Measurements from ENCODE around the gene COQ8A. TPM values are rescaled to one million over a fixed set of nuclear protein-coding genes. Genes with fewer than 3 reads are reported as not detected.

The COQ8A gene
- polyA plus RNA-seq, 1 of the 3 experiments (the other 2 are of a cell fraction) = 11.8 TPM

- no peaks in the 10 kb centered on the region for H4K20me1 ChIP-seq (ENCODE audit: insufficient read depth)
- H3K79me2 ChIP-seq (ENCODE audit: insufficient read depth) = no peaks in the 10 kb centered on the region
- H3F3A ChIP-seq (replicated peaks; ENCODE audit: insufficient read depth) = no peaks in the 10 kb centered on the region
- 95% methylated on average over 10 of the region's 10 CpGs for WGBS (ENCODE audit: low lambda C conversion rate)
- H2AFZ ChIP-seq (ENCODE audit: low read depth) = no peak overlapping the region
- H3K4me3 ChIP-seq (ENCODE audit: low read depth in 2 of 2, low read length in 1 of 2) = no peak overlapping the region
- TF ChIP-seq TCF12 (IDR thresholded peaks at IDR 0.05) (no peak), EP300 (IDR thresholded peaks at IDR 0.05; ENCODE audit: borderline replicate concordance in 1 of 2, low read depth in 1 of 2, low read length in 1 of 2) (no peak), SMC3 (IDR thresholded peaks at IDR 0.05; ENCODE audit: low read depth, low read length) (no peak), TAF1 (IDR thresholded peaks at IDR 0.05; ENCODE audit: borderline replicate concordance, low read depth, low read length) (no peak), MXI1 (IDR thresholded peaks at IDR 0.05; ENCODE audit: low read depth, low read length) (no peak), RCOR1 (IDR thresholded peaks at IDR 0.05; ENCODE audit: low read length) (no peak), EZH2phosphoT487 (IDR thresholded peaks at IDR 0.05; ENCODE audit: borderline replicate concordance, low read depth) (no peak), MEF2A (IDR thresholded peaks at IDR 0.05; ENCODE audit: borderline replicate concordance, low read depth) (no peak), PBX3 (IDR thresholded peaks at IDR 0.05) (no peak), GATA2 (CRISPR knock-in tag; IDR thresholded peaks at IDR 0.05) (no peak), JUND (IDR thresholded peaks at IDR 0.05) (no peak)
- TF ChIP-seq, protein P1, sequence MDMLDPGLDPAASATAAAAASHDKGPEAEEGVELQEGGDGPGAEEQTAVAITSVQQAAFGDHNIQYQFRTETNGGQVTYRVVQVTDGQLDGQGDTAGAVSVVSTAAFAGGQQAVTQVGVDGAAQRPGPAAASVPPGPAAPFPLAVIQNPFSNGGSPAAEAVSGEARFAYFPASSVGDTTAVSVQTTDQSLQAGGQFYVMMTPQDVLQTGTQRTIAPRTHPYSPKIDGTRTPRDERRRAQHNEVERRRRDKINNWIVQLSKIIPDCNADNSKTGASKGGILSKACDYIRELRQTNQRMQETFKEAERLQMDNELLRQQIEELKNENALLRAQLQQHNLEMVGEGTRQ (IDR thresholded peaks at IDR 0.05; ENCODE audit: borderline replicate concordance, low read depth, low read length) = no peak
- TF ChIP-seq, protein P2, sequence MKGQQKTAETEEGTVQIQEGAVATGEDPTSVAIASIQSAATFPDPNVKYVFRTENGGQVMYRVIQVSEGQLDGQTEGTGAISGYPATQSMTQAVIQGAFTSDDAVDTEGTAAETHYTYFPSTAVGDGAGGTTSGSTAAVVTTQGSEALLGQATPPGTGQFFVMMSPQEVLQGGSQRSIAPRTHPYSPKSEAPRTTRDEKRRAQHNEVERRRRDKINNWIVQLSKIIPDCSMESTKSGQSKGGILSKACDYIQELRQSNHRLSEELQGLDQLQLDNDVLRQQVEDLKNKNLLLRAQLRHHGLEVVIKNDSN (IDR thresholded peaks at IDR 0.05; ENCODE audit: borderline replicate concordance, low read depth) = no peak
- H3K9ac ChIP-seq = no peak overlapping the region
- CTCF ChIA-PET = no interaction called here
- H3K27me3 ChIP-seq (ENCODE audit: insufficient read depth) = no peaks in the 10 kb centered on the region
- H3K9me2 ChIP-seq = no peaks in the 10 kb centered on the region
- POLR2A ChIA-PET = no interaction called here
- H3K9me3 ChIP-seq = no peaks in the 10 kb centered on the region
- H3K4me1 ChIP-seq (ENCODE audit: control insufficient read depth in 1 of 2, insufficient read depth in 2 of 2, low read depth in 1 of 2, low read length in 1 of 2) = no peaks in the 10 kb centered on the region; a peak in 1 of 4 replicates
- no peak for DNase-seq
- H3K27ac ChIP-seq (ENCODE audit: low read depth in 2 of 2, low read length in 1 of 2) = no peak overlapping the region
- H3K4me2 ChIP-seq = no peak overlapping the region
- no peaks in the 10 kb centered on the region for H3K36me3 ChIP-seq (replicated peaks in 1 of 2; ENCODE audit: control insufficient read depth in 1 of 2, insufficient read depth in 2 of 2, low read length in 1 of 2)
Observed at GRCh38 chr1:226908419-226908818, 31.7 kb upstream of the COQ8A start.

DNA sequence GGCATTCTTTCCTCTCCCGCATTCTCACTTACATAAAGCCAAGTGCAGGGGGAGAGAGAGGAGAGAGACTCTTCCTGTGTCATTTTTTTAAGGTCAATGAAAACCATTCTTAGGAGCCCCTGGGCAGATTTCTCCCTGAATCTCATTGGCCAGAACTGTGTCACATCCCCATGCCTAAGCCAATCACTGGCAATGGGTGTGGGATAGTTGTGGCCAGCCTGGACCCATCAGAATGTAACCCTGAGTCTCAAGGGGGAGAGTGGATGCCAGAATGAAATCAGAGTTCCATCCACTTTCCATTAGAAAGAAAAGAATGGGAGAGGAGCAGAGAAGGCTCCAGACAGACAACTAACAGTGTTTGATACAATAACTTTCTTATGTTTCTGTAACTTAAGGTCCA is 31.2 kb upstream of the COQ8A start:
- no peak overlapping the region for H3K4me2 ChIP-seq
- H3K79me2 ChIP-seq (ENCODE audit: insufficient read depth) = no peaks in the 10 kb centered on the region
- no peak overlapping the region for H3K4me3 ChIP-seq (ENCODE audit: low read depth in 2 of 2, low read length in 1 of 2)
- H3F3A ChIP-seq (replicated peaks; ENCODE audit: insufficient read depth) = no peaks in the 10 kb centered on the region
- H4K20me1 ChIP-seq (ENCODE audit: insufficient read depth) = no peaks in the 10 kb centered on the region
- WGBS (ENCODE audit: low lambda C conversion rate) = 100% methylated on average over 1 of the region's 1 CpG
- no peak for DNase-seq
- POLR2A ChIA-PET = no interaction called here
- H3K9me3 ChIP-seq = no peaks in the 10 kb centered on the region
- H3K27me3 ChIP-seq (ENCODE audit: insufficient read depth) = no peaks in the 10 kb centered on the region
- no peak overlapping the region for H3K9ac ChIP-seq
- no peaks in the 10 kb centered on the region; a peak in 1 of 4 replicates for H3K4me1 ChIP-seq (ENCODE audit: control insufficient read depth in 1 of 2, insufficient read depth in 2 of 2, low read depth in 1 of 2, low read length in 1 of 2)
- no peaks in the 10 kb centered on the region for H3K36me3 ChIP-seq (replicated peaks in 1 of 2; ENCODE audit: control insufficient read depth in 1 of 2, insufficient read depth in 2 of 2, low read length in 1 of 2)
- H3K27ac ChIP-seq (ENCODE audit: low read depth in 2 of 2, low read length in 1 of 2) = no peak overlapping the region
- CTCF ChIA-PET = no interaction called here
- no peak overlapping the region for H2AFZ ChIP-seq (ENCODE audit: low read depth)
- no peaks in the 10 kb centered on the region for H3K9me2 ChIP-seq
- TF ChIP-seq NRF1 (IDR thresholded peaks at IDR 0.05; ENCODE audit: low read depth, low read length) (no peak), YY1 (IDR thresholded peaks at IDR 0.05; ENCODE audit: low read depth) (no peak), POLR2AphosphoS5 (IDR thresholded peaks at IDR 0.05; ENCODE audit: low read depth, low read length) (no peak), RCOR1 (IDR thresholded peaks at IDR 0.05; ENCODE audit: low read length) (no peak), SIN3A (IDR thresholded peaks at IDR 0.05; ENCODE audit: borderline replicate concordance, low read depth, low read length) (no peak), PBX3 (IDR thresholded peaks at IDR 0.05) (no peak), RFX5 (IDR thresholded peaks at IDR 0.05; ENCODE audit: low read length) (no peak), RXRA (IDR thresholded peaks at IDR 0.05; ENCODE audit: borderline replicate concordance, low read depth) (no peak), CTCF (IDR thresholded peaks at IDR 0.05) (no peak), EZH2phosphoT487 (IDR thresholded peaks at IDR 0.05; ENCODE audit: borderline replicate concordance, low read depth) (no peak), EP300 (IDR thresholded peaks at IDR 0.05; ENCODE audit: borderline replicate concordance in 1 of 2, low read depth in 1 of 2, low read length in 1 of 2) (no peak), MXI1 (IDR thresholded peaks at IDR 0.05; ENCODE audit: low read depth, low read length) (no peak)
- TF ChIP-seq, protein P3, sequence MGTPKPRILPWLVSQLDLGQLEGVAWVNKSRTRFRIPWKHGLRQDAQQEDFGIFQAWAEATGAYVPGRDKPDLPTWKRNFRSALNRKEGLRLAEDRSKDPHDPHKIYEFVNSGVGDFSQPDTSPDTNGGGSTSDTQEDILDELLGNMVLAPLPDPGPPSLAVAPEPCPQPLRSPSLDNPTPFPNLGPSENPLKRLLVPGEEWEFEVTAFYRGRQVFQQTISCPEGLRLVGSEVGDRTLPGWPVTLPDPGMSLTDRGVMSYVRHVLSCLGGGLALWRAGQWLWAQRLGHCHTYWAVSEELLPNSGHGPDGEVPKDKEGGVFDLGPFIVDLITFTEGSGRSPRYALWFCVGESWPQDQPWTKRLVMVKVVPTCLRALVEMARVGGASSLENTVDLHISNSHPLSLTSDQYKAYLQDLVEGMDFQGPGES (IDR thresholded peaks at IDR 0.05; ENCODE audit: low read depth, low read length) = no peak
